Activated T-helper 9 cell treated with anti-CD3 and anti-CD28 coated beads, Interleukin-2, amount 50 U/mL, for 16 hours (primary cell): ENCODE results near the gene STS.

Experiments
- DNase-seq: peaks from one replicate; pipeline ENCODE4 v3.0.0-alpha.2; 2020; ENCODE audit warnings: low read depth

Gene STS, protein sequence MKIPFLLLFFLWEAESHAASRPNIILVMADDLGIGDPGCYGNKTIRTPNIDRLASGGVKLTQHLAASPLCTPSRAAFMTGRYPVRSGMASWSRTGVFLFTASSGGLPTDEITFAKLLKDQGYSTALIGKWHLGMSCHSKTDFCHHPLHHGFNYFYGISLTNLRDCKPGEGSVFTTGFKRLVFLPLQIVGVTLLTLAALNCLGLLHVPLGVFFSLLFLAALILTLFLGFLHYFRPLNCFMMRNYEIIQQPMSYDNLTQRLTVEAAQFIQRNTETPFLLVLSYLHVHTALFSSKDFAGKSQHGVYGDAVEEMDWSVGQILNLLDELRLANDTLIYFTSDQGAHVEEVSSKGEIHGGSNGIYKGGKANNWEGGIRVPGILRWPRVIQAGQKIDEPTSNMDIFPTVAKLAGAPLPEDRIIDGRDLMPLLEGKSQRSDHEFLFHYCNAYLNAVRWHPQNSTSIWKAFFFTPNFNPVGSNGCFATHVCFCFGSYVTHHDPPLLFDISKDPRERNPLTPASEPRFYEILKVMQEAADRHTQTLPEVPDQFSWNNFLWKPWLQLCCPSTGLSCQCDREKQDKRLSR

DNA sequence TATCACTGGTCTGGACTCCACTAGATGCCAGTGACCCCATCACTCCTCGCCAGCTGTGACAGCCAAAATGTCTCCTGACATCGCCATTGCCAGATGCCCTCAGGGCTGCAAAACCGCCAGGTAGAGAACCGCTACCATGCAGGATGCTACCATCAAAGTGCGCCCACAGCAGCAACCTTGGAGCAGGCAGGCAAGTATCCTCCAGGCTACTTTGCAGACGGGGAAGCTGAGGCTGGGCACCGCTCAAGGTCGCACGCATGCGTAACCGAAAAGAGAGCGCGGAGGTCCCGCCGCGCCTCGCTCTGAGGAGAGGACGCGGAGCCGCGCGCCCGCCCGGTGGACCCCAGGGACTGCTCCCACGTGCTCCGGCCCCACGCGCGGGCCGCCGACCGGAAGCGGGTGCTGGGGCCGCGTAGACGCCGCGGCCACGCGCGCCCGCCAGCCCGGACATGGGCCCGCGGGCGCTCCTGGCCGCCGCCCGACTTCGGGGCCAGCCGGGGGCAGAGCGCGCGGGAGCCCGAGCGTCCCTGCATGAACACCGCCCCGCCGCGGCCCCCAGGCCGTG, at the start of gene STS:
STS (plus strand) TSS at position 300 of the 565 bp plus-strand sequence. CDS start 105,488 bp downstream, outside the sequence.
- DNase-seq = peak; percentile 37

DNA sequence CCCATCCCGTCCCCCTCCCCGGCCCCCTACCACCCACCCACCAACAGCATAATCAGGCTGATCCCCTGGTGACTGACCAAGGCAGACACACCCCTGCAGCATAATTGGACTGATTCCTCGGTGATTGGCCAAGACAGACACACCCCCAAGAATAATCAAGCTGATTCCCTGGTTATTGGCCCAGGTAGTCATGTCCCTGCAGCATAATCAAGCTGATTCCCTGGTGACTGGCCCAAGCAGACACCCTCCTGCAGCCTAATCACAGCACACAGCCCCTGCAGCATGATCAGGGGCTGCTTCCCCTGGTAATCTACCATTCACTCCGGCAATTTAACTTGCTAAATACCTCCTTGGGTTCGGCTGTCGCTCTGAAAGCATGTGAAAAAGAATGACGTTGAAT, 47.5 kb upstream of the STS start:
- no peak for DNase-seq

DNA sequence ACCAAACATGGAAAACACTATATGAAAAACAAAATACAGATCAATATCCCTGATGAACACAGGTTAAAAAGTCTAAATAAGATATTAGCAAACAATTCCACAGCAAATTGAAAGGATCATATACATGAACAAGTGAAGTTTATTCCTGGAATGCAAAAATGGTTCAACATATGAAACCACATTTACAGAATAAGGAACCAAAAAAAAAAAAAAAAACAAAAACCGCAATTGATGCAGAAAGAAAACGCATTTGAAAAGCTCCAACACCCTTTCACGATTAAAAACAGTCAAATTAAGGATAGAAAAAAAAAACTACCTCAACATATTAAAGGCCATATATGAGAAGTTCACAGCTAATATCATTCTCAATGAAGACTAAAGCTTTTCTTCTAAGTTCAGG, 45.4 kb upstream of the STS start:
- no peak for DNase-seq

DNA sequence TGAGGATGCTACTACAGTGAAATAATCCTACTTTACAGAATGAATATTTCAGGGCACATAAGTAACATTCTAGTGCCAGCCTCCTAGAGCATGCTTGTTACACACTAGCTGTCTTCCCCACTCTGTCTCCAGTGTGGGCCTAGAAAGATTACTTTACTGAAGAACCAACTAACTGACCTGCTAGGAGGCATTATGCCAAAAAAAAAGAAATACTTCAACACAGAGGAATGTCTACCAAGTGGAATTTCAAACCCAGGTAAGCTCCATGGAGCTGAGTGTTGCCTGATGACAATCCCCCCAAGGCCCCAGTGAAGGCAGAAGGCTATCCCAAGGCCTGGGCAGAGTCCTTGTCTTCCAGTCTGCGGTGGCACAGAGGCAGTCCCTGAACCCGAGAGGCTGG, 40.9 kb upstream of the STS start:
- no peak for DNase-seq

DNA sequence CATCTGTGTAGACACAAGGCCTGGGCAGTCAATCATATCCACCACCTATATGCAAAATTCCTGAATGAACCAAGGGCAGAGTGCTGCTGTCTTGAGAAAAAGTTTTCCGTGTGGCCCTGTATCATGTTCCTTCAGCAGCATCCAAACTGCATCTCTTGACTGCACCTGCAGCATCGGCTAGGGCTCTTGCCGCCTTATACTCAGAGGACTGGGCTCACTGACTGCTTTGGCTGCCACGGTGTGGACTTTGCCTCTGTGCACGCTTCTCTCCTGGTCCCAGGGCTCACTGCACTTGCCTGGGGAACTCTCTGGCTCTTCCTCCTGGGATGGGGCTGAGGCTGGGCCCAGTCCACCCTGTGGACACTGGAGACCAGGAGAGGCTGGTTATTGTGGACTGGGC, 39.5 kb upstream of the STS start:
- no peak for DNase-seq

DNA sequence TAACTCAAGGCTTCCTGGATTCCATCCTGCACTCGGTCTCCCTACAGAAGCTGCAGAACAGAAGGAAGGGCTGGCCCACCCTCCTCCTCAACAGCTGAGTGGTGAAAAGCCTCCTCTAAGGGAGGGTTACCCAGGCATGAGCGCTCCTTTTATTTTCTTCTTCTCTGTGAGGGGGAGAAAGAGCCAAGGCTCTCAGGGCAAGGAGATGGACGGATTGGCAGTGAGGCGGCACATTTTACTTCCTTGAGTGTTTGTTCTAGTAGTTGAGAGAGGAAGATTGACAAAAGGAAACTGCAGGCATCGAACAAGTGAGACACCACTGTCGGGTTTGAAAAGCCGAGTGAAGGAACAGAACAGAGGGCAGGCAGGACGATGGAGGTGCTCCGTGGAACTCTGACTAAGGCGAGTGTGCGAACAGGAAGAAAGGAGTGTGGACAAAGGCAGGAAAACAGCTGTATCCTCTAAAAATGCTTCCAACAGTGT, 38.4 kb upstream of the STS start:
- DNase-seq = no peak

DNA sequence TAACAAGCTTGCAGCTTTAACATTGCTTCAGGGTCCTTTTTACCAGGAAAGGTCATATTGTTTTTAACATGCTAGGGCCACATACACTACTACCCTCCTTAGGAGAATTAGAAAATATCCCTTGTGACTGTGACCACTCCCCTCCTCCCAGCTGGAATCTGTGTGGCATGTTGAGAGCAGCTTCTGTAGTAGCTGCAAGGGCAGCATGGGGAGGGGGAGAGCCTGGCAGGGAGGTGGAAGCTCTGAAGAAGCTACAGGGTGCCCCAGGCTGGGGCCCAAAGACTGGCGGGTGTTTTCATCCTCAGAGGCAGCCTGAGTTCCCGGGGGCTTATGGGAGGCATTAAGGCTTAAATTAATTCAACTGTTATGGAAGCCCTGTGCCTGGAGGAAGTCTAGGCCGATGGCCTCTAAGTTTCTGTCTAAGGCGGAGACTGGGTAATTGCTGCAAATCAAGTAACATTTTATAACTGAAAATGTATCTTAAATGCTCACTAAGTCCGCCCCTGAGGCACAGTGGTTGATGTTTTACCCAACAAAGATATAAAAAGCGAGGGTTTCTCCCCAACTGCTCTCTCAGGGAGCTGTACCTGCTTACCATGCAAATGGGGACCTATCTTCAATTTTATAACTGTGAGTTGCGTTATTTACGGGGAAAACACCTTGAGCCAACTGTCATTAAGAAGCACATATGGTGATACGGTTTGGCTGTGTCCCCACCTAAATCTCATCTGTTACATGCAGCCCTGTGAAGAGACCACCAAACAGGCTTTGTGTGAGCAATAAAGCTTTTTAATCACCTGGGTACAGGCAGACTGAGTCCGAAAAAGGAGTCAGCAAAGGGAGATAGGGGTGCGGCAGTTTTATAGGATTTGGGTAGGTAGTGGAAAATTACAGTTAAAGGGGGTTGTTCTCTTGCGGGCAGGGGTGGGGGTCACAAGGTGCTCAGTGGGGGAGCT, 37.4 kb upstream of the STS start:
- no peak for DNase-seq

DNA sequence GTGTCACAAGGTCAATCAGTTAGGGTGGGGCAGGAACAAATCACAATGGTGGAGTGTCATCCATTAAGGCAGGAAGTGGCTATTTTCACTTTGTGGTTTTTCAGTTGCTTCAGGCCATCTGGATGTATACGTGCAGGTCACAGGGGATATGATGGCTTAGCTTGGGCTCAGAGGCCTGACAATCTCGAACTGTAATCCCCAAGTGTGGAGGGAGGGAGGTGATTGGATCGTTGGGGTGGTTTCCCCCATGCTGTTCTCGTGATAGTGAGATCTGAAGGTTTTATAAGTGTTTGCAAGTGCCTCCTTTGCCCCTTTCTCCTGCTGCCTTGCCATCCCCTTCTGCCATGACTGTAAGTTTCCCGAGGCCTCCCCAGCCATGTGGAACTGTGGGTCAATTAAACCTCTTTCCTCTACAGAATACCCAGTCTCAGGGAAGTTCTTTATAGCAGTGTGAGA, 36.7 kb upstream of the STS start:
- DNase-seq = no peak

DNA sequence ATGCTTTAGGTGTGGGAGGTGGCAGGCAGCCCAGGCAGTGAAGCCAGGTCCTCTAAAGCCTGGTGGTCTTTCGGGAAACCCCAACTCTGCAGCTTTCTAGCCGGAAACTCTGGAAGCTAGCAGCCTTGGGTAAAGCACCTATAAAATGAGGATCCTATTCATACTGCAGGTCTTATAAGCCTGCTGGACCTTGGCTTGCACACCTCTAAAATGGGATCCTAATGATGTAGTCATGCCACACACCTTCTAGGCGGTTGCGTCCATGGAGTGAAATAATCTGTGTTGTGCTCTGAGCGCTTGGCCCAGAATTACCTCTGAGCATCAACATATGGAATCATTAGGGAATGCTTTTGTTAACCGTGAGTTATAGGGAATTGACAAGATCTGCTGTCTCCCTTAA, 36.0 kb upstream of the STS start:
- DNase-seq = no peak

DNA sequence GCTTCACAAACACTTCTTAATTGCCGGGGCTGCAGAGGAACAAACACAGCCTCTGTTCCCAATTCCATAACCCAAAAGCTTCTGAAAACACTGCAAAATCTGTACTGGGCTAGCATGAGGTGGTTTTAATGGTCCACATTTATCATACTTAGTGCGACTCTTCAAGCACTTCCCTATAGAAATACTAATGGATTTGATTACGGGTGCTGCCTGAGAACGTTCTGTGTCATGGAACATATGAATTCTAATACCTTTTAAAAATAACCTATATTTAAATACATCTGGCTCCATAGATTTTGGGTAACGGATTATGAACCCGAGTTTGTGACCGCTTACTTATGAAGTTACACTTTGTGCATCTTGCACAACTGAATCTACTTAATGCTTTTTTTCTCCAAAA, 35.4 kb upstream of the STS start:
- DNase-seq = no peak

DNA sequence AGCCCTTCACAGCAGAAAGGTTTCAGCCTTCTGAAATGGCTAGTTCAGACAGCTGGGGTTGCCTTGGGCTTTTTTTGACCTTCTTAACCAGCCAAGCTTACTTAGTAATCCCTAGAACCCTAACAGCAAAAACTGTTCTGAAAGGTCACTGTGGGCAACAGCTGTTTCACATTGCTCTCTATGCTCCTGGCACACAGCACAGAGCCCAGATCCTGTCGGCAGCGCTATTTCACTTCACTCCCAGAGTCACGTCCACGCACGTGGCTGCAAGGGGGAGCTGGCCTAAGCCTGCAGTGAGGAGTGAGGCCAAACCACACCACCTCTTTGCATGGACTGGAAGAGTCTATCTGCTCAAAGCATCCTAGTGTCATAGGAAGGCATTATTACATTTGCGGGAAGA, 32.0 kb upstream of the STS start:
- DNase-seq = no peak

DNA sequence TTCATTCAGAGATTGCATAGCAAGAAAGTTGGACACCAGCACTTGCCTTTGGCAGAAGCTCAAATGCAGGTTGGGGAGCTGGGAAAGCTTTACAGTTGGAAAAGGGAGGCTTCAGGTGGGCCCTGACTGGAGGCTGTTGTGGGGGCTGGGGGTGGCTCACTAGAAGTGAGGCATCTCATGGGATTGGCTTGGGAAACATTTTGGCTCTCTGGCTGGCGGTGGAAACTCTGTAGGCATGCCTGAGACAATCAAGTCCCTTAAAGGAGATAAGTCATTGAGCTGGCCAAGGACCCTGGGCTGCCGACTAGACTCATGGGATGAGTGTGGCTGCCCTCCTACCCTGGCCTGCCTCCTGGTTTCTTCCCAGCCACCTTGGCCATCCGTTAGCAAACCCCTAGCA, 31.4 kb upstream of the STS start:
- DNase-seq = no peak

DNA sequence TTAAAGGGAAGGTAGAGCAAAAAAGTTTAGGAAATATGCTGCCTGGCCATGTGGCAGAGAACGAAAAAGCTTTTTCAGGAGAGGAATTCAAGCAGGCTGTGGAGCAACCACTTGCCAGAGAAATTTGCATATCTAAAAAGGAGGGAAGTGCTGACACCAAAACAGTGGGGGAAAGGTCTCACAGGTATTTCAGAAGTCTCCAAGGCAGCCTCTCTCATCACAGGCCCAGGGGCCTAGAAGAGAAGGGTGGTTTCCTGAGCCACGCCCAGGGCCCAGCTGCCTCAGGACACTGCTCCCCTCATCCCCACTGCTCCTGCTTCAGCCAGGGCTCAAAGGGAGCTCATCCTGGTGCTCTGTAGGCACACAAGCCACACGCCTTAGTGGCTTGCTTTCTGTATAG, 29.9 kb upstream of the STS start:
- no peak for DNase-seq

DNA sequence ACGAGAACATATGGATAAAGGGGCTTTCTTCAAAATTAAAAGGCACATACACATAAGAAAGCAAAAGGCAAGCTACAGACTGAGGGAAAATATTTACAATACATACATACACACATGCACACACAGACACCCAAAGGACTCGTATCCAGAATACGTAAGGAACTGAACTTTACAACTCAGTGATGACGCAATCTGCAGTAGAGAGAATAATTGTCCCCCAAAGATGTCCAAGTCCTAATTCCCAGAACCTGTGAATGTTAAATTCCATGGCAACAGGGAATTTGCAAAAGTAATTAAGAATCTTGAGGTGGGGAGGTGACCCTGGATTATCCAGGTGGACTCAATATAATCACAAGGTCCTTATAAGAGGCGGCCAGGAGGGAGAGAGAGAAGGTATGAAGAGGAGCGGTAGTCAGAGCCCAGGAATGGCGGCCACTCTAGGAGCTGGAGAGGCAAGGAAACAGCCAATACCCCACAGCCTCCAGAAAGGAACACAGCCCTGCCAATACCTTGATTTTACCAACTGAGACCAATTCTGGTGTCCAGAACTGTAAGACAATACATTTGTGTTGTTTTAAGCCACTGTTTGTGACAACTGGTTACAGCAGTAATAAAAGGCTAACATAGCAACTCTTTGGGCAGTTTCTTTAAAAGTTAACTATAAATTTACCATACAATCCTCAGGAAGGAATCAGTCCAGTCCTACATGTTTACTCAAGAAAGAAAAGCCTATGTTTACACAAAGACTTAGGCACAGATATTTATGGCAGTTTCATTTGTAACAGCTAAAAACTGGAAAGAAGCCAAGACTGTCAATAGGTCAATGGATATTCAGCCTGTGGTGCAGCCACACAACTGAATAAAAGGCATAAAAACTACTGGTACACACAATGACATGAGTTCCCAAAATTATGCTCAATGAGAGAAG, 27.3 kb upstream of the STS start:
- no peak for DNase-seq

DNA sequence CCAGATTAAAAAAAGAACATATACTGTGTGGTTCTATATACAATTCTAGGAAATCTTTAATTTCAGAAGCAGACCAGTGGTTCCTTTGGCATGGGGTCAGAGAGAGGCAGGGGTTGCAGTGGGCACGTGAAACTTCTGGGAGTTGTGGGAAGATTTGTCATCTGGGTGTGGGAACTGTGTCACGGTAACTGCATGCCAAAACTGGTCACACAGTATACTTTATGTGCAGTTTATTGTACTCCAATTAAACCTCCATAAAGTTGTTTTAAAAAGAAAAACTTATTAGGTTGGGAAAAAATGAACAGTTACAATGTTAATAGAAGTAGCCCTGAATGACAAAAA, 26.7 kb upstream of the STS start:
- DNase-seq = no peak

DNA sequence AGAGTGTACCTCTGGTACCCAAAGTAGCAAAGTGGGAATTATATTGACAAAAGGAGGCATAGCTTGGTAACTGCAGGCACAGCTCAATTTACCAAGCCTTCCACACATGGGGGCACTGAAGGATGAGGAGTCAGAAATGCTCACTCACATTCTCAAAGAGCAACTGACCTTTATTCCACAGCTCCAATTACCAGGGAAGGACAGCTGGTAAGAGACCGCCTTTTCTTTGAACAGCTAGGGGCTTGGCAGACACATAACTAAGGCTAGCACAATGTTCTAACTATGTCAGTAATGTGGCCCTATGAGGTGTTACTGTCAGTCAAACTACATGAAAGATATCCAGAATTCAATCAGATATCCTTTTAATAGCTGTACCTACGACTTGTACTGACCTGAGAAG, 20.5 kb upstream of the STS start:
- no peak for DNase-seq

DNA sequence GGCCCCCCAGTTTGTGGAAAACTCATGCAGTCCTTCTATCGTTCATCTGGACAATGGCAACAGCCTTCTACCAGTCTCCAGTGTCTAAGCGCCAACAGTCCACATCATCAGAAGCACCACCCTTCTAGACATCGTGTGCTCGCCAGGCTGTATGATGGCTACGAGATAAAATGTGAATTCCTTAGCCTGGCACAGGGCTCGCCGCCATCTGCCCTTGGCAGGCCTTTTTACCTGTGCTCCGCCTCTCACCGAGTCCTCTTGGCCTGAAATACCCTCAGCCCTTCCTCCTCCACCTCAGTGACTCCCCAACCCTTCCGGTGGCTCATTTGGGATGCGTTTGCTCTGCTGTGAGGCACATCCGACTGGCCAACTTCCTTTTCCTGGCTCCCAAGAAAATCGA, 15.9 kb upstream of the STS start:
- no peak for DNase-seq

DNA sequence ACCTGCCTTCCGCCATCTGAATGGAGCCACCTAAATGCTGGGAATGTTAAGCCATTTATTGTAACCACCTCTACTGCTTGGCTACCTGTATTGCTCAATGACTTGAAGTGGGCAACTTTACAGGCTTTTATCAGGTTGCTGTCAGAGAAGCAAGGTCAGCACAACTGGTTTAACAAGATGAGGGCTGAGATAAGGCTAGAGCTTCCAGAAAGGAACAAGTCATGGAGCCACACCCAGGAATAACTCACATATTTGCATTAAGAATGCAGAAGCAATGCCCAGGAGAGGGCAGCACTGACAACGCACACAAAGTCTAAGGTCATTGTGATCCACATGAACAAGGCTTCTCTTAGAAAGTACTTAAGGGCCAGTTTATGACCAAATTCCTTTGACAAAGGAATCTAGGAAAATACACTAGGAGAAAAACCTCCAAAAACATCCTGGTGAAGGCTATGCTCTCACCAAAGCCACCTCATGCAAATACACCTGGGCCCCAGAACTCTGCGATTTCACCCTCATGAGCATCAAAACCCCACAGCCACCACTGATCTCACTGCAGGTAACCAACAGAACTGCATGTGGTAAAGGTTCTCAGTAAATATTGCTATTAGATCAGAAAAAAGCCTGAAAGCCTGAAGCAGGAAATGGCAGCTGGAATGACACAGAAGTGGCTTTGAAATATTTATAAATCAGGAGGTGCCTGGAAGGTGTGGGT, 15.0 kb upstream of the STS start:
- no peak for DNase-seq

DNA sequence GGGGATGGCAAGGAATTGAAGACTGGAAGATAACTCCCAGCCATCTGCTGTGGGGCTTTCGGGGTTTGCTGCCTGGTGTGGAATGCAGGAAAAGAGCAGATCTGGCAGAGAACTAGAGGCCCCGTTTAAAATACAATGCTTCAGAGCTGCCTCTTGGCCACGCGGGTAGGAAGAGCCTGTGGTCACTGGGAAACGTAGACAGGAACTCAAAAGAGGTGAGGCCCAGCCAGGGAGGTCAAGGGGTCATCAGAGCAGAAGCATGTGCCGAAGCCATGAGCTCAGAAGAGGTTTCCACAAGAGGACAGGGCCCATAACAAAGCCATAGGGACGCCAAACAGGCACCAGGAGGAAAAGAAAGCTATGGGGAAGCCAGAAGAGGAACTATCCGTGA, 14.5 kb upstream of the STS start:
- no peak for DNase-seq

DNA sequence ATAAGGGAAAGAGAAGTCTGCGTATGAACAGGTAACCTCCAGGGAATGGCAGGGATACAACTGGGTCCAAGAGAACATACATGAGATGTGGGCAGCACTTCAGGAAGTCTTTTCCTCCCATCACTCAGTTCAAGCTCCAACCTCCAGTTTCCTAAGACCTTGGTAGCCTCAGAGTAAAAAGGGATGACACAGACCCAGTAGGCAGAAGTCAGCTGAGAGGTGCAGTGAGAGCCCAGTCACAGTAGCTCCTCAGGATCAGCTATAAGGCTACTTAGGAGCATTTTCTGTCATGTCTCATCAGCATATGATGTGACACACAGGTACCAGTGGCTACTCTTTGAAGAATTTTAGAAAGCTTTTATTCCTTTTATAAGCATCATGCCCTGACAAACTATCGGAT, 12.5 kb upstream of the STS start:
- DNase-seq = no peak
